Measurements from ENCODE around the gene SPP2. TPM values are rescaled to one million over a fixed set of nuclear protein-coding genes. Genes with fewer than 3 reads are reported as not detected.

SPP2 gene
- total RNA-seq, 1 donor from 2014 or later = not detected

GRCh38 chr2:234092344-234092743 lies 41.8 kb downstream of the SPP2 start:
- no peak for FAIRE-seq
- no peak for DNase-seq (ENCODE audit: low read depth)
- Histone ChIP-seq H3K36me3 (ENCODE audit: control insufficient read depth, insufficient read depth, low read length) (no peaks in the 10 kb centered on the region), H3K27me3 (ENCODE audit: control insufficient read depth, insufficient read depth, low read length) (no peaks in the 10 kb centered on the region), H3K4me3 (ENCODE audit: low read depth, low read length) (no peak overlapping the region)
- no peak for TF ChIP-seq CTCF (IDR thresholded peaks at IDR 0.05; ENCODE audit: insufficient read depth, low read length, severe bottlenecking)

- no peaks in the 10 kb centered on the region for H3K27me3 ChIP-seq (ENCODE audit: control insufficient read depth, insufficient read depth, low read length)
- FAIRE-seq (no peak), DNase-seq (ENCODE audit: low read depth) (no peak)
- no peak for TF ChIP-seq CTCF (IDR thresholded peaks at IDR 0.05; ENCODE audit: insufficient read depth, low read length, severe bottlenecking)
- no peak overlapping the region for H3K4me3 ChIP-seq (ENCODE audit: low read depth, low read length)
- no peaks in the 10 kb centered on the region for H3K36me3 ChIP-seq (ENCODE audit: control insufficient read depth, insufficient read depth, low read length)
These were observed 44.8 kb downstream of the SPP2 start for GRCh38 chr2:234095301-234095700.

GRCh38 chr2:234096164-234096563 lies 45.7 kb downstream of the SPP2 start:
- no peak for FAIRE-seq
- no peak overlapping the region for H3K4me3 ChIP-seq (ENCODE audit: low read depth, low read length)
- H3K27me3 ChIP-seq (ENCODE audit: control insufficient read depth, insufficient read depth, low read length) = no peaks in the 10 kb centered on the region
- H3K36me3 ChIP-seq (ENCODE audit: control insufficient read depth, insufficient read depth, low read length) = no peaks in the 10 kb centered on the region
- TF ChIP-seq CTCF (IDR thresholded peaks at IDR 0.05; ENCODE audit: insufficient read depth, low read length, severe bottlenecking) = no peak
- DNase-seq (ENCODE audit: low read depth) = no peak

GRCh38 chr2:234098681-234099080 lies 48.2 kb downstream of the SPP2 start:
- DNase-seq (ENCODE audit: low read depth) (no peak), FAIRE-seq (no peak)
- TF ChIP-seq CTCF (IDR thresholded peaks at IDR 0.05; ENCODE audit: insufficient read depth, low read length, severe bottlenecking) = no peak
- Histone ChIP-seq H3K4me3 (ENCODE audit: low read depth, low read length) (no peak overlapping the region), H3K36me3 (ENCODE audit: control insufficient read depth, insufficient read depth, low read length) (no peaks in the 10 kb centered on the region), H3K27me3 (ENCODE audit: control insufficient read depth, insufficient read depth, low read length) (no peaks in the 10 kb centered on the region)

GRCh38 chr2:234099266-234099665 lies 48.8 kb downstream of the SPP2 start:
- DNase-seq (ENCODE audit: low read depth) (no peak), FAIRE-seq (no peak)
- Histone ChIP-seq H3K36me3 (ENCODE audit: control insufficient read depth, insufficient read depth, low read length) (no peaks in the 10 kb centered on the region), H3K27me3 (ENCODE audit: control insufficient read depth, insufficient read depth, low read length) (no peaks in the 10 kb centered on the region), H3K4me3 (ENCODE audit: low read depth, low read length) (no peak overlapping the region)
- no peak for TF ChIP-seq CTCF (IDR thresholded peaks at IDR 0.05; ENCODE audit: insufficient read depth, low read length, severe bottlenecking)

- no peak for TF ChIP-seq CTCF (IDR thresholded peaks at IDR 0.05; ENCODE audit: insufficient read depth, low read length, severe bottlenecking)
- H3K36me3 ChIP-seq (ENCODE audit: control insufficient read depth, insufficient read depth, low read length) = no peaks in the 10 kb centered on the region
- H3K4me3 ChIP-seq (ENCODE audit: low read depth, low read length) = no peak overlapping the region
- H3K27me3 ChIP-seq (ENCODE audit: control insufficient read depth, insufficient read depth, low read length) = no peaks in the 10 kb centered on the region
- DNase-seq (ENCODE audit: low read depth) = no peak
- FAIRE-seq = no peak
These were observed 50.2 kb downstream of the SPP2 start for GRCh38 chr2:234100686-234101085.

Measured in bronchial epithelial cell (primary cell).